Astrocyte of the spinal cord (primary cell): ENCODE data around the gene HSP90AB1.
A peak's percentile ranks its signal among the peaks of the same experiment; 100 is the strongest.

ENCODE experiments used
- DNase-seq: peaks from one replicate; pipeline ENCODE4 v3.0.0; 2011; ENCODE audit warnings: low read depth, low spot score
- H3K4me3 ChIP-seq: 2 replicates; pipeline ENCODE4 v1.5.1; 2011; ENCODE audit warnings: low read depth, mild to moderate bottlenecking, low read length, moderate library complexity
- CTCF ChIP-seq: IDR thresholded peaks from 2 replicates; pipeline ENCODE4 v1.5.1; 2012; ENCODE audit warnings: low read depth, mild to moderate bottlenecking, low read length, inconsistent platforms
- in situ Hi-C: cut with HindIII; loops from 2 replicates; pipeline ENCODE4 v1.10.0; 2017; ENCODE audit warnings: low sequenced_read_pairs

The HSP90AB1 gene

GRCh38 chr6:44278315-44278714, 31.4 kb downstream of the HSP90AB1 start:
- in situ Hi-C loops, result no loop called here
- no peak for TF ChIP-seq CTCF
- no peak for DNase-seq
- H3K4me3 ChIP-seq, result no peak overlapping the region

- no peak for DNase-seq
- in situ Hi-C loops, result no loop called here
- TF ChIP-seq CTCF, result no peak
- no peak overlapping the region for H3K4me3 ChIP-seq
Observed at GRCh38 chr6:44278774-44279697, 32.1 kb downstream of the HSP90AB1 start.

- in situ Hi-C loops, result no loop called here
- no peak for TF ChIP-seq CTCF
- H3K4me3 ChIP-seq, result no peak overlapping the region
- no peak for DNase-seq
Observed at GRCh38 chr6:44284121-44284520, 37.2 kb downstream of the HSP90AB1 start.

GRCh38 chr6:44284867-44285266, 38.0 kb downstream of the HSP90AB1 start:
- in situ Hi-C loops, result no loop called here
- TF ChIP-seq CTCF, result no peak
- no peak overlapping the region for H3K4me3 ChIP-seq
- no peak for DNase-seq

- peak; percentile 18 for DNase-seq
- in situ Hi-C loops, result no loop called here
- no peak for TF ChIP-seq CTCF
- H3K4me3 ChIP-seq, result no peak overlapping the region
Observed at GRCh38 chr6:44285552-44286284, 38.8 kb downstream of the HSP90AB1 start.

- in situ Hi-C loops, result no loop called here
Observed at GRCh38 chr6:44286285-44286565, 39.3 kb downstream of the HSP90AB1 start.

More at GRCh38 chr6:44286285-44286565, 39.3 kb downstream of the HSP90AB1 start:
- no peak for DNase-seq
- H3K4me3 ChIP-seq, result no peak overlapping the region
- no peak for TF ChIP-seq CTCF
